GM18867 (cell line): ENCODE results near the gene MRPL34.
"Not testable (repeated sequence)": the region's sequence is repeated elsewhere in the genome, so short reads cannot be mapped to it uniquely, and the experiment has no call there.

Source experiments
- ATAC-seq: cut with Tn5 transposase; IDR thresholded peaks from one replicate; pipeline ENCODE4 v1.9.1; 2021; ENCODE audit warnings: mild to moderate bottlenecking, moderate library complexity; ENCODE audit not compliant: unreplicated experiment

Gene MRPL34

DNA sequence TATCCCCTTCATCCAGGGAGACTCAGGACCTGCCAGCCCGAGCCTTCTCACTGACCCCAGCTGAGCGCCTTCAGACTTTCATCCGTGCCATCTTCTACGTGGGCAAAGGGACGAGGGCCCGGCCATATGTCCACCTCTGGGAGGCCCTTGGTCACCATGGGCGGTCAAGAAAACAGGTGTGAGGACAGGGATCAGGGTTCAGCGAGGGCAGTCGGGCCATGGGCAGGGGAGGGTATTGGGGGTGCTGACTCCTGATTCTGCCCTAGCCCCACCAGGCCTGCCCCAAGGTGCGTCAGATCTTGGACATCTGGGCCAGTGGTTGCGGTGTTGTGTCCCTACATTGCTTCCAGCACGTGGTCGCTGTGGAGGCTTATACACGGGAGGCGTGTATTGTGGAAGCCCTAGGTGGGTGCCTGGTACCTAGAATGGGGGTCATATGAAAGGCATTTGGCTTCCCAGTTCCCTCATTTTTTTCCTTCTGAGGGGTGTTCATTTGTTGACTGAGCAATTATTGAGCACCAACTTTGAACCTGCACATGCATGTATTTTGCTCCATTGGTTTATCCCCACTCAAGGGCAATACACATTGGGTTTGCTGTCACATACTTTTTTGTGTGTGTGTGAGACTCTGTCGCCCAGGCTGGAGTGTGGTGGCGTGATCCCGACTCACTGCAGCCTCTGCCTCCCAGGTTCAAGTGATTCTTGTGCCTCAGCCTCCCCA, 20.1 kb upstream of the MRPL34 start:
- ATAC-seq: no peak

DNA sequence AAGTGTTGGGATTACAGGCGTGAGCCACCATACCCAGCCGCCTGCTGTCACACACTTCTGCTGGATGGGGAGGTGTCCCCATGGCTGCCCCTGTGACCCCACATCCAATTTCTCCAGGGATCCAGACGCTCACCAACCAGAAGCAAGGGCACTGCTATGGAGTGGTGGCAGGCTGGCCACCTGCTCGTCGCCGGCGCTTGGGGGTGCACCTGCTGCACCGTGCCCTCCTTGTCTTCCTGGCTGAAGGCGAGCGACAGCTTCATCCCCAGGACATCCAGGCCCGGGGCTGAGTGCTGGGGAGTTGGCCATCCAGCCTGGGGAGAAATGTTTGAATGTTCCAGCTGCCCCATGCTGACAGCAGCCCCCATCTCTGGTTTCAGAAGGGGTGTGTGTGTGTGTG, 19.4 kb upstream of the MRPL34 start:
- no peak for ATAC-seq

DNA sequence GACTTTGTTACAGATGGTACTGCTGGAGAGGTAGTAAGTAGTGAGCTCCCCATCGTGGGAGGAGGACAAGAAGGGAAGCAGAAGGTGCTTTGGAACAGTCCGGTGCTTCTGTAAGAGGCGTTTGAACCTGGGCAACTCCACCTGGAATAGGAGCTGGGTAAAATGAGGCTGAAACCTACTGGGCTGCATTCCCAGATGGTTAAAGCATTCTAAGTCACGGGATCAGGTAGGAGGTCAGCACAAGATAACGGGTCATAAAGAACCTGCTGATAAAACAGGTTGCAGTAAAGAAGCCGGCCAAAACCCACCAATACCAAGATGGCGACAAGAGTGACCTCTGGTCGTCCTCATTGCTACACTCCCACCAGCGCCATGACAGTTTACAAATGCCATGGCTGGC, 18.9 kb upstream of the MRPL34 start:
- no peak for ATAC-seq

DNA sequence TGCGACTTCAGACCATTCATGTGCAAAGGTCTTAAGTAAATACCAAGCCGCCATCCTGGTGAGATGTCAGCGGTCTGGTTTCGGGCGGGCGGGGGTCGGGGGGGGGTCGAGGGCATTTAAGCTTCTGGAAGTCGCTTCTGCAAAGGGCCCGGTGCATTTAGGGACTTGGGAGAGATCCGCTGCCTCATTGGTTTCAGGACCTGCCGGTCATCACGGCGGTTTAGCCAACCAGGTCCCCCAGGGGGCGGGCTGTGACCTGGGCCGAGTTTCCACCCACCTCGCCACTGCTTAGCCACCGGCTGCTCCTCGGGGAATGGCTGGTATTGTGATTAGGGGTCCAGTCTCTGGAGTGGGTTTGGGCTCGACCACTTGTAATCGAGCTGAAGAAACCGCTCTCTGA, 16.2 kb upstream of the MRPL34 start:
- ATAC-seq: no peak

DNA sequence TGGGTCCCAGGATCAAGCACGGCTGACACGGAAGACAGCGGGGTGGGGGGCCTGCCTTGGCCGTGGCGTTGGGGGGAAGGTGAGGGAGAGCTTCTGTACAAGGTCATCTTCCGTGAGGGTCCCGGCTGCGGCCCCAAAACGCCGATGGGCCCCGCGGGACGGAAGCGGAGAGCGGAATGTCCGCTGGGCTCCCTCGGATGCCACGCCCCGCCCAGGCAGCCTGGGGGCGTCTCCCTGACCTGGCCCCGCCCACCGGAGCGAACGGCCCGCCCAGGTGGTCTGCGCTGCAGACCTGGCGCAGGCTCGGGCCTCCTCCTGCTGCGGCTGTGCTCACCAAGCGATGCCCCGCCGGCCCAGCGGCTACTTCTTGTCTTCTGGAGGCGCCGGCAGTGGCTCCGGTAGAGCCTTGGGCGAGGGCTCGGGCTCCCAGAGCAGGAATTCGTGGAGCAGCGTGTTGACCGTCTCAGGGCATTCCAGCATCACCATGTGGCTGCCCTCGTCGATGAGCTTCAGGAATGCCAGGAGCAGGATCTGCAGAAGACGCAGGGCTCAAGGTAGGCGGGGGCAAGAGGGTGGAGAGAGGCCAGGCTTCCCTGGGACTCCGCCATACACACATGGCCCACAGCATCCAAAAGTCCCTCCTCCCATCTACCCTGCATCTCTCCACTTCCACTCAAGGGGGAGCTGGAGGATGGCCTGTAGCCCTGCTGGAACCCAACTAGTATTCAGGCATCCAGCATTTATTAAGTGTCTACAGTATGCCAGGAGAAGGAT, 13.2 kb upstream of the MRPL34 start:
- peak; percentile 76 for ATAC-seq

DNA sequence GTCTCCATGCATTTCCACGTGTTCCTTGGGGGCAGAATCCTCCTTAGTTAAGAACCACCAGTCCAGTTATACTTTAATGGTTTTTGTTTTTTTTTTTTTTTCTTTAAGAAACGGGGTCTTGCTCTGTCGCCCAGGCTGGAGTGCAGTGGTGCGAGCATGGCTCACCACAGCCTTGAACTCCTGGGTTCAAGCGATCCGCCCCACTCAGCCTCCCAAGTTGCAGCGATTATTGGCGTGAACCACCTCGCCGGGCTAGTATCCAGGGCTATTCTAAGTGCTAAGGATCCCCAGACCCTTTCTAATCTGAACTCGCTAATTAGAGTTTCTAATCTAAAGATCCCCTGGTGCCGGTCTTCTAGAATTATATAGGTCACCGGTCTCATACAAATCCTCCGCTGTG, 12.1 kb upstream of the MRPL34 start:
- ATAC-seq: no peak

DNA sequence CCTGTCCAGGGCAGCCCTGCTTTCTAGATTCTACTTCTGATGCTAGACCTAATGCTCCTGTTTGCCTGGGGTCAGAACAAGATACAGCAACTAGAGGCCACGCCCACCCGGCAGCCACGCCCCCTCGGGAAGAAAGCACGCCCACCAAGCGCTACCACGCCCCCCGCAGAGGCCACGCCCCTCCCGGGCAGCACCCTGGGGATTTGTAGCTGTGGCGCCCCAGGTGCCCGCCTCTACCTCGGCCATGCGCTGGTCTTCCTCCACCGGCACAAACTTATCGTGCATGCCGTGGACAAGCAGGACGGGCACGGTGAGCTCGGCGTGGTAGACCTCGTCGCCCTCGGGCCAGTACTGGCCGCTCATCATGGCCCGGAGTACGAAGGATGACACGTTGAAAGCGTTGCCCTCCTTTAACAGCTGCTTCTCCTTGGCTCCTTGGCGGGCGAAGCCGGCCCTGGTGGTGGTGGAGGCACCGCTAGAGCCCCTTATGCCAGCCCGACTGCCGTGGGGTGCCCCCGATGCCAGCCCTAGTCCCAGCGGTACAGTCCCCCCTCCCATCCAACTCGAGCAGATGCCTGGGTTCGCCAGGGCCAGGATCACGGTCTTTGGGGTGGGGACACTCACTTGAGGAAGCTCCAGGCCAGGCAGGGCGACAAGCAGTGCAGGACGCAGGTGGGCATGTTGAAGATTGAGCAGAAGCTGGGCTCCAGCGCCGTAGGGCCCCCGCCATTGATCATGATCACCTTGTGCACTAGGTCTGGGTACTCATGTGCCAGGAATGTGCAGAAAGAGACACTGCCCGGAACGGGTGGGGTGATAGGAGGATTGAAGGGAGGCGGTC, 11.4 kb upstream of the MRPL34 start:
- ATAC-seq: no peak

DNA sequence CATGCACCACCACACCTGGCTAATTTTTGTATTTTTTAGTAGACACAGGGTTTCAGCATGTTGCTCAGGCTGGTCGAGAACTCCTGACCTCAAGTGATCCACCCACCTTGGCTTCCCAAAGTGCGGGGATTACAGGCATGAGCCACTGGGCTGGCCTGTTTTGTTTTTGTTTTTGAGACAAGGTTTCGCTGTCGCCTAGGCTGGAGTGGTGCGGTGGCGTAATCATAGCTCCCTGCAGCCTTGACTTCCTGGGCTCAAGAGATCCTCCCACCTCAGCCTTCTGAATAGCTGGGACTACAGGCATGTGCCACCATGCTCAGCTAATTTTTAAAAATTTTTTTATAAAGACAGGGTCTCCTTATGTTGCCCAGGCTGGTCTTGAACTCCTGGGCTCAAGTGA, 10.1 kb upstream of the MRPL34 start:
- not testable (repeated sequence) for ATAC-seq

DNA sequence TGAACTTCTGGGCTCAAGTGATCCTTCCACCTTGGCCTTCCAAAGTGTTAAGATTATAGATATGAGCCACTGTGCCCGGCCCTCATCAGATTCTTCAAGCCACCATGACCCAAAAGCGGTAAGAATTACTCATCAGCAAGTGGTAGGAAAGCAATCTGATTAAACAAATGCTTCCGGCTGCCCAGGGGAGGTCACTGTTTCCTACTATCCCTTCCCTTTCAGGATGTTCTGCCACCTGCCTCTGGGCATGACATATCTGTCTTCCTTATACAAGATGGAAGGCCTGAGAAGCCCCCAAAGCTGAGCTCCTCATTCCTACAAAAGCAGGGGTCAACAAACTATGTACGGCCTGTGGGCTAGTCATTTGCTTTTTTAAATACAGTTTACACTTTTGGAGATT, 9.4 kb upstream of the MRPL34 start:
- no peak for ATAC-seq

DNA sequence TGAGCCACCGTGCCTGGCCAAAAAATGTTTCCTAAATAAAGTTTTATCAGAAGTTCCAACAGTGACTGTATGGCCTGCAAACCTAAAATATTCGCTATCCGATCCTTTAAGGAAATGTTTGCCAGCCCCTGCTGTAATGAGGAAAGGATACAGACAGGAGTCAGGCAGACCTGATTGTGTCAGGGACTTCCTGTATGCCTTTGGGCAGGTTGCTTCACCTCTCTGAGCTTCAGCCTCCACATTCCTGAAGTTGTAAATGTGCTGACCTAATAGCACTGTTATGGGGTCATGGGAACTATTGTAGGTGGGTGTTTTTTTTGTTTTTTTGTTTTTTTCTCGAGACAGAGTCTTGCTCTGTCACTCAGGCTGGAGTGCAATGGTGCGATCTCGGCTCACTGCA, 8.7 kb upstream of the MRPL34 start:
- no peak for ATAC-seq

DNA sequence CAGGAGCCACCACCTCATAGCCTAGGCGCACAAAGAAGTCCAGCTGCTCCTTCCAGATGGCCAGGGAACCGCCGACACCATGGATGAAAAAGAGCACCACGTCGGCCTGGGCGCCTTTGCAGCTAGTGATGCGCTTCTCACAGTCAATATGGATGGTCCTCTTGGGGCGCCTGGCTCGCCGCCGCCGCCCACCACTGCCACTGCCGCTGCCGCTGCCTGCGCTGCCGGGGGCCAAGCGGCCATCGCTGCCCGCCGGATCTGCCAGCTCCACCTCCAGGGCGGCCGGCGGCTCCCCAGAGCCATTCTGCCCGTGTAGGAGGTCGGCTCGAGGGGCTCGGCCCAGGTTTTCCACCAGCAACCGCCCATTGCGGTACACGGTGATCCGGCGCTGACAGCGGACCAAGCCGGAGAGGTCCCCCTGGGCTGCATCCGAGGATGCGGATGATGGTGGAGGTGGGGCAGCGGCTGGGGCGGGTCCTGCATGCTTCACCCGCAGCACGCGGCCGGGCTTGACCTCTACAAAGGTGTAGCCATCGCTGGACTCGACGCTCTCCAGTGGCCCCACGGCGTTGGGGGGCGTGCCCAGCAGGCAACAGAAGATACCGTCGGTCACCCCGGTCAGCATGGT, 4.6 kb upstream of the MRPL34 start:
- ATAC-seq: no peak

DNA sequence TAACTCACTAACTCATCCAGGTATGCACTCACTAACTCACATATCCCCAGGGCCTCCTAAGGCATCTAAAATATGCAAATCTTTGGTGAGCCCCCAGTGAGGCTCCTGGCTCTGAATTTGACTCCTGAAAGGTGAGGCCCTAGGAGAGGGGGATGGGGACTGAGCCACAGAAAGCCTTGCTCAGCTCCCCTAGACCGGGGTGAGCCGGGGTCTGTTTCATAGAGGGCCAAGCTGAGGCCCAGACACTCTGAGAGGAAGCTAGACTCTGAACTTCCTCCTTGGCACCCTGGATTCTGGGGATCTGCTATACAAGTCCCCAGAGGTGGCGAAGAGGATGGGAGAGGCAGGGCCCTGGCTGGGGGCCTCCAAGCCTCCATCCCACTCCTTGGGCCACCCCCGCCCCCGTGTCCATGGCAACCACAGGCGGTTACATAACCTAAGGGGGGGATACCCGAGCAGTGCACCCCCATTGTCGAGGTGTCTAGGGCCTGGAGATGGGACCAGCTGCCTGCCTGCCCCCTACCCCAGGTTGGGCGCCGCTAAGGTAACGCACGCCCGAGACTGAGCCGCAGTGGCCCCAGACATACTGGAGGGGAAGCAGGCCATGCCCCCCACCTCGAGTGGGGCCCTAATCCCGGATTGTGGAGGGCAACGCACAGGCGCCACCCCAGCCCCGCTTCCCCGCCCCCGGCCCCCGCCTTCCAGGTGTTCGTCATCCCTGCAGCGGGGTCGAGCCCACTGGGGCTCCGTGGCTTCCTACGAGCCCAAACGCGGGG, 3.1 kb upstream of the MRPL34 start:
- ATAC-seq: no peak

DNA sequence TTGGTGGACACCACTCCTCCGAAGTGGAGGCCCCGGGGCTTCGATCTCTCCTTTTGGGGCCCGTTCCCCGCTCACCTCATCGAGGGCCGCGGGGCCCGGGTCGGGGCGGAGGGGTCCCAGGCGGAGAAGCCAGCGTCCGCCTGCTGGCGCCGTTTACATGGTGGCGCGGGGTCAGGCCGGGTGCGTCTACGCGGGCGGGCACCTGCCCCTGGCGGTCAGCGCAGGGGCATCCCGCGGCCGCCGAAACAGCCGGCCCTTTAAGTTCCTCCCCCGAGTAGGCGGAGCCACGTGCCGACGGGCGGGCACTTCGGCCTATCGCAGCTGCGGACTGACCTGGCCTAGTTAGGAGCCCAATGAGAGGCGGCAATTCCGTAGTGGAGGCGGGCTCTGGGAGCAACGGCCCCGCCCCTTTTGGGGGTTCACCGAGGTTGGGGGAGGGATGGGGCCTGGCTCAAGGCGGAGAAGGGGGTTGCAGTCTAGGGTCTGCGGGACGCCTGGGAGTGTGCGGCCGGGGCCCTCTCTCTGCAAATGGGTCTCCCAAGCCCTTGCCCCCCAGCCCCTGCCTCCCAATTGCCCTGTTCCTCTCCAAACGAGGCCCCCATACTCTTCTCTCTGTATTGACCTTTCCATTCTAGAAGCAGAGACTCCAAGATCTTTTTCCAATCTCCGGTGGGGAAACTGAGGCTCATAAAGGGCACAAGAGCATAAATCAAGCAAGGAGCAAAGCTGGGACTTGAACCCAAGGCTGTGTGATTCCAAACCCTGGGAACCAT, 2.3 kb upstream of the MRPL34 start, which contains the start of gene ABHD8:
Gene ABHD8 (minus strand): TSS at position 259 of the 773 bp plus-strand sequence. CDS start 1,809 bp downstream, outside the sequence.
- peak; percentile 50 for ATAC-seq

DNA sequence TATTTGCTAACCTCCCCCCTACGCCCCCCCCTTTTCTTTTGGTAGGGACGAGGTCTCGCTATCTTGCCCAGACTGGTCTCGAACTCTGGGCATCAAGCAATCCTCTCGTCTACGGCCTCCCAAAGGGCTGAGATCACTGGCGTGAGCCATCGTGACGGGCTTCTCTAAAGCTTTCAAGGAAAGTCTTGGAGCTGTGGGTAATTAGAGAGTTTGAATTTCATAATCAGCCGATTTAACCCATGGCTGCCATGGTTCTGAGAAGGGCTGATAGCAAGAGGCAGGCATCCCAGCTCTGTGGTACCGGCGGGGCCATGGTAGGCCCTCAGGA, 1.8 kb upstream of the MRPL34 start:
- no peak for ATAC-seq

DNA sequence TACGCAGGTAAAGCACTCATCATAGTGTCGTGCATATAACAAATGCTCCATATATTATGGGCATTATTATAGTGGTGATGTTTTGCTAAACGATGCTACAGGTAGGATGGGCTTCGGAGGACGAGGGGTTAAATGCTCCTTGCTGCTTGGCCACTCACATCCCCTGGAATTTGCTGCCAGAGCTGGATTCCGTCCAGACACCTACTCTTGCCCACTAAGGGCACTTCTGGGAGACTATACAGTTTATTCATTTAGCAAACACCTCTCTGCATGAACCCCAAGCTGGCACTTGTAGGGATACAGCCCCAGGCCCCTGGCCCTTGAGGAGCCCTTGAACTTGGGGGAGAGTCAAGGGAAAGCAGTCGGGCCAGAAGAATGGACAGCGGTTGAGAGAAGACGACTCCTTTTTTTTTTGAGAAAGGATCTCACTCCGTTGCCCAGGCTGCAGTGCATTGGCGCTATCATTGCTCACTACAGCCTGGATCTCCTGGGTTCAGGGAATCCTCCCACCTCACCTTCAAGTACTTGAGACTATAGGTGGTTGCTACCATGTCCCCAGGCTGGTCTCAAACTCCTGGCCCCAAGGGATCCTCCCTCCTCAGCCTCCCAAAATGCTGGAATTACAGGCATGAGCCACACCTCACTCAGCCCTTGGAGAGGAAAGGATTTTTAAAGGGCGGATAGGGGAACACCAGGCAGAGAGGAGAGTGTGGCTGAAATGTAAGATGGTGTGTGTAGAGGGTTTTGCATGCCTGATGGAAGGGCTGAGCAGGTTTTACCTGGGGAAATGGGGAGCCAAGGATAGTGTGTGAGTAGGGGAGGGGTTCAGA, 1.1 kb upstream of the MRPL34 start:
- ATAC-seq: no peak

DNA sequence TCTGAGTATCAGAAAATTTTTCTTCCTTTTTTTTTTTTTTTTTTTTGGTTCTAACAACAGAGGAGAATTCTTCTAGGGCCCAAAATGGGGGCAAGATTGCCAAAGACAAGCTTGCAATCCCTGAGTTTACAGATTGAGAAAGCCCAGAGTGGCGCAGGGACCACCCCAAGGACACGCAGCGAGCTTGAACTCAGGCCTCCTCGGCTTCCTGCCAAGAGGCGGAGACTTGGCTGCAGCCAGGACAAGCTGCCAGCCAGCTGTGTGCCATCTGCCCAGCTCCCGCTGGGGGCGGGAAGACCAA, 506 bp upstream of the MRPL34 start:
- no peak for ATAC-seq

DNA sequence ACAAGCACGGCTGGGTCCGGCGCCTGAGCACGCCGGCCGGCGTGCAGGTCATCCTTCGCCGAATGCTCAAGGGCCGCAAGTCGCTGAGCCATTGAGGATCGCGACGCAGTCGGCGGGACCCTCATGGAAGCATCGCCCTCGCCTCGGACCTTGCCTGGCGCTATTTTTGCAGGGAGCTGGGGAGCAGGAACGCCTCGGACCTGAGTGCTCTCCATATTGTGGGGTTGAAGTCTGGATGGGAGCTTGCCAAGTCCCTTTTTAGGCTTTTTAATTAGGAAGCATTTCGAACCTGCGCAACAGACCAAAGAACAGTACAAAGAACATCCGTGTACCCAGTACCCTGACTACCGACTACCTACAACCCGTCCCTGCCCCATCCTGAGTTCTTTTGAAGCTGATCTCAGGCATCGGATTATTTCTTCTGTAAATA, 628 bp downstream of the MRPL34 start:
- no peak for ATAC-seq

DNA sequence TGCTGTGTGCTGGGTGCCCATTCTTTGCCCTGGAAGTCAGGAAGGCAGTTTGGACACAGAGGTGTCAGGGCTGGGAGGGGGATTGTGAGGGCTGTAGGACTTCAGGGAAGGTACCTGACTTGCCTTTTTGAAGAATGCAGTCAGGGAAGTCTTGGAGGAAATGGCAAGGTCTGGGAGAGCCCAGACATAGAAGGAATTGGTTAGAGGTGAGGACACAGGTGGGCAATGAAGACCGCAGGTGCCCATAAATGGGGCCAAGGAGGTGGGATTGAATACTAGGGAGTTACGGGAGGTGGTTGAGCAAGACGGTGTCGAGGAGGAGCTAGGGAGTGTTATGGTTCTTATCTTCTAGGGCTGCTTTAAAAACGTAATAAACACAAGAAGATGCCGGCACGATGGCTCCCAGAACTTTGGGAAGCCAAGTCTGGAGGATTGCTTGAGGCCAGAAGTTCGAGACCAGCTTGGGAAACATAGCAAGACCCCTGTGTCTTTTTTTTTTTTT, 2.3 kb downstream of the MRPL34 start:
- no peak for ATAC-seq
